KG1 (cell line): ENCODE results near the gene MAGI1.

Source experiments
- DNase-seq: peaks from one replicate; lab custom pipeline; 2025; lab: John Stamatoyannopoulos, UW

Gene MAGI1

GRCh38 chr3:65479990-65480389 is 558.7 kb downstream of the MAGI1 start:
- no peak for DNase-seq

- no peak for DNase-seq
Observed at GRCh38 chr3:65478551-65479500, 559.9 kb downstream of the MAGI1 start.

GRCh38 chr3:65473736-65474135 is 565.0 kb downstream of the MAGI1 start:
- DNase-seq: no peak

DNA sequence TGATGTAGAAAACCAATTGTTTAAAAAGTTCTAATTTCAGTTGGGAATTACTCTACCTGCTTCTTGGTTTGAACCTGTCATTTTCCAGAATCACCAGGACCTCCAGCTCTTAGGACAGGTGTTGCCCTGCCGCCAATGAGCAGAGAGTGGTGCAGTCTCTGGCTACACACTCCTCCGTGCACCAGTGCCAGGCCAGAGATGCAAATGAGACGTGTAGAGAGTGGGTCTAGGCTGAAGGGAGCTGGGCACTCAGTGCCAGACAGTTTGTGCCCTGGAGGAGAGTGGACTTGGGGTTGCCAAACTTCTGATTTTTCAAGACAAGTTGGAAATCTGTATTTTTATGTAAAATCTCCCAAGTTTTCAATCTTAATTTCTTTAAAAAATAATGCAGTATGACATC is 566.2 kb downstream of the MAGI1 start:
- DNase-seq: no peak

GRCh38 chr3:65466300-65466988 is 572.3 kb downstream of the MAGI1 start:
- no peak for DNase-seq

DNA sequence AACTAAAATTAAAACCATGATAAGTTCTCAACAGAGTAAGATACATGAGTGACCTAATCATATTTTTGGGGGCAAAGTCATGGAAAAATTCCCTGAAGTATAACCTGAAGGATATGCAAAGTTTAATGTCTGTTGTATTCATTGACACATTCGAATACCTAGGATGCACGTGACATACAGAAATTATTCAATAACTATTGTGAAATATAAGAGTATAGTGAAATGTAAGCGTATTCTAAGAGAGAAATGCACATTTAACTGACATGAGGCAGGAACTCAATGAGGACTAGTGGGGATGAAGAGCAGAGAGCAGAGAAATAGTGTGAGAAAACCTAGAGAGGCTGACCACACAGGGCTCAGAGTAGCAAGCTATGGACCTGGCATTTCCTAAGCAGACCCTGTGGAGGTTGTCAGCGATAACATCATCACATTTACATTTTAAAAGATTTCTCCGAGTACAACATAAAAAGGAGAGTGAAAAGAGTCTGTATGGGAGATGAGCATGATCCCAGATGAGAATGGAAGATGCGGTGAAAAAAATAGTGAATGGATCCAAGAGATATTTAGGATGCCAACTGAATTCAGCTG is 588.8 kb downstream of the MAGI1 start:
- no peak for DNase-seq

DNA sequence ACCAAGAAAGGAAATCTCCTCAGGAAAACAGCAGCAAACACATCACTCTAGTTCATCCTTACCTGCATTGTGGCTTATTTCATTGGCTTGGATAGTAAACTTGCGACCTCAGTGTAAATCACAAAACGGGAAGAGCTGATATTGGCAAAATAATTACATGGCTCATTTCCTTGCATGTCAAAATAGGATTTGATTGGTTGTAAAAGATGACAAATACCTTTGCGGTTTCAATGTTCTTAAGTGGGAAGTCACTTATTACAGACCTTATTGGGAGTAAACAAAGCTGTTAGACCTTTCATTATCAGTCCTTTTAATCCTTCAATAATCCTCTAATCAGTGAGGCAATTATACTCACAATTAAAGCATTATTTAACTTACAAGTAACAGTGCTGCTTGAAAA is 590.6 kb downstream of the MAGI1 start:
- DNase-seq: no peak

DNA sequence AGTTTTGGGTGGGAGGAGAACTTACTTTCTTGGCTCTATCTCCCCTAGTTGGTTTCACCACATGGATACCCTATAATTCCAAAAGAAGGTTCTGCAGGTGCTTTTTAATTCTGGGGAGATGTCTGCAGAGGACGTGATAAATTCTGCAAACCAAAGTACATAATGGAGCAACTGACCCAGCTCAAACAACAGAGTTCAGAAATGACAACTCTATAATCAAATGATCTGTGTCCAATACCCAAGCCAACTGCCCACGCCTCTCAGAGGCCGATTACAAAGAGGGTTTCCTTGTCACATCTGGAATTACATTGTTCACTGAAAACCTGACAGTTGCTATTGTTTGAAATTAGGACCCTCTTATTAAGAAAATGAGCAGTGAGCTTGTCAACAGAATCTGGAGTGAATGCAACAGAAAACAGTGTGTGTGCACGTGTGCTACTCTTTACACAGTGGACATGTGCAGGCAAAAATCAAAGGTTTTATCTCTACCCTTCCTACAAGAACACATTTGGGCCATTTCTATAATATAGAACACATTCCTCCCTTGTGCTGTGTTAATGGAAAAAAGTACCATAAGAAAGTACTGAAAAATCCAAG is 593.0 kb downstream of the MAGI1 start:
- DNase-seq: no peak

DNA sequence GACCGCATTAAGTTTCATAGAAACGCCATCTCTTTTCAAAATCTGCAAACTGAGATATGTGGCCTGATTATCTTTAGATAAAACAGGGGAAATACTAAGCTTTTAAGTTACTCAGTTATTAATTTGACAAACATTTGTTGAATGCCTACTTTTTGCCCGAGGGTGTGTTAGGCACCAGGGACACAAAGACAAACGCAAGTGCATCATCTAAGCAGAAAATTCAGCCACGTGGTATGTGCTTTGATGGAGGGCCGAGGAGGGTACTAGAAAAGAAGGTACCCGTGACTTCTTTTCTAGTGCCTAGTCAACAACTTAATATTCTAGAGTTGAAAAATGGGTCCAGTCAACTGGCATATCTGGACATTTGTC is 594.3 kb downstream of the MAGI1 start:
- no peak for DNase-seq

DNA sequence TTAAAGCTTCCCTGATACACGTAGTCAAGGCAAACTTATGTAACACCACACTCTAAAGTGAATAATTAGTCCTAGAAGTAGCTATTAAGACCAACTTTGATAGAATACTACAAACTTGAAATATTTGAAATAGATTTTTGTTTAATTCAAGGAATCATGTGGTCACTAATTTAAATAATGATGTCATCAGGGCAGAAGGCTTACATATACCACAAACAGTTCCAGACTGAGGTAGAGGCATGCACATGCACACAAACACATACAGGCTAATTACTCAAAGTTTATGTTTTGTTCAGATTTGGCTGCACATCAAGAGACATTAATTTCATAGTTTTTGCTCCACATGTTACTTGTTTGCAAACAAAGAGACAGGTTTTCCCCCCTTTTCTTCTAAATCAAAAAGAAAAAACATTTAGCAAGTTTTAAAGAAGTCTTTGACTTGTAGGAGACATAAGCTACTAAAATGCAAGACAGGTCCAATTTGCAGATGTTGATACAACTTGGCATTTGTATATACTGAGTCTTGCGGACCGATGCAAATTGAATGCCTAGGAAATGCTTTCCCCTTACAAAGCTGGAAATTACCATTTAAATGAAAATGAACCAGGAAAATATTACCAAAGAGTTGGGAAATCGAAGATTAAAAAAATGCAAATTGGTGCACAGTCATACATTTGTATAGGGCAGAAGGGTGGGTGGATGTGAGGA is 594.8 kb downstream of the MAGI1 start:
- DNase-seq: no peak

GRCh38 chr3:65439641-65440284 is 599.0 kb downstream of the MAGI1 start:
- DNase-seq: no peak

GRCh38 chr3:65438612-65439011 is 600.1 kb downstream of the MAGI1 start:
- no peak for DNase-seq

GRCh38 chr3:65438096-65438495 is 600.6 kb downstream of the MAGI1 start:
- no peak for DNase-seq

DNA sequence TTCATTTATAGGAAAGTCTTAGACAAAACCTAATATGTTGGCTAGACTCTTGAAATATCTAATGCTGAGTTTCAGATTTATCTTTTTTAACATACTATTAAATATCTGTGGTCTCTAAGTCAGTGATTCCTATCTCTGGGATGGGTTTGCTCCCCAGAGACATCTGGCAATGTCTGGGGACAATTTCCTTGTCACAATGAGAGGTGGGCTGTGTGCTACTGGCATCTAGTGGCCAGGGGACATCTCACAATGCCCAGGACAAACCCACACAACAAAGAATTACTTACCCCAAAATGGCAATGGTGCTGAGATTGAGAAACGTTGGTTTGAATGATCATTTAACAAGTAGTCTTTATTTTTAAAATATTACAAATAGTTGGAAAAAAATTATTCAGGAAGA is 602.1 kb downstream of the MAGI1 start:
- no peak for DNase-seq

- no peak for DNase-seq
Observed at GRCh38 chr3:65433480-65433879, 605.2 kb downstream of the MAGI1 start.

- no peak for DNase-seq
Observed at GRCh38 chr3:65432388-65433003, 606.2 kb downstream of the MAGI1 start.

DNA sequence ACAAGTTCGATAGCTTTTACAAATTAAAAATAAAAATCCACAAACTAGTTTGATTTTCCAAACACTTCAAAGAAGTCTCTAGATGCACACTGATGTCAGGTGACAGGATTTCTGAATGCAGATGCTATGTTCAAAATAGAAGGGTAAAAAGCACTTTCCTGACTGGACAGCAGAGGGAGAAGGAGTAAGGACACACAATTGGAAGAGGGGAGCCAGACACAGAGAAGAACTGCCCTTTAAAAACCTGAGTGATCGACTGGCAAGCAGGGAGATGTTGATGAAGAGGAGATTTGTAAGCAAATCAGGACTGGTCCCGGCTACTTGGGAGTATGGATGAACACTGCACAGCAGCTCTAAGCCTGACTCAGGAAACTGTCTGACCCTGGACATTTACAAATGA is 612.8 kb downstream of the MAGI1 start:
- DNase-seq: no peak

GRCh38 chr3:65422154-65422553 is 616.6 kb downstream of the MAGI1 start:
- no peak for DNase-seq

- DNase-seq: no peak
Observed at GRCh38 chr3:65419233-65419632, 619.5 kb downstream of the MAGI1 start.

- DNase-seq: no peak
Observed at GRCh38 chr3:65413891-65414290, 624.8 kb downstream of the MAGI1 start.

- DNase-seq: no peak
Observed at GRCh38 chr3:65412588-65412987, 626.1 kb downstream of the MAGI1 start.
